Kasumi-1 (cell line): ENCODE measurements around the gene ABCC1.
A peak's percentile ranks its signal among the peaks of the same experiment; 100 is the strongest.

Experiments used
- DNase-seq, 2 experiments: peaks; one replicate each; lab custom pipeline; 2025; lab: John Stamatoyannopoulos, UW

The ABCC1 gene

DNA sequence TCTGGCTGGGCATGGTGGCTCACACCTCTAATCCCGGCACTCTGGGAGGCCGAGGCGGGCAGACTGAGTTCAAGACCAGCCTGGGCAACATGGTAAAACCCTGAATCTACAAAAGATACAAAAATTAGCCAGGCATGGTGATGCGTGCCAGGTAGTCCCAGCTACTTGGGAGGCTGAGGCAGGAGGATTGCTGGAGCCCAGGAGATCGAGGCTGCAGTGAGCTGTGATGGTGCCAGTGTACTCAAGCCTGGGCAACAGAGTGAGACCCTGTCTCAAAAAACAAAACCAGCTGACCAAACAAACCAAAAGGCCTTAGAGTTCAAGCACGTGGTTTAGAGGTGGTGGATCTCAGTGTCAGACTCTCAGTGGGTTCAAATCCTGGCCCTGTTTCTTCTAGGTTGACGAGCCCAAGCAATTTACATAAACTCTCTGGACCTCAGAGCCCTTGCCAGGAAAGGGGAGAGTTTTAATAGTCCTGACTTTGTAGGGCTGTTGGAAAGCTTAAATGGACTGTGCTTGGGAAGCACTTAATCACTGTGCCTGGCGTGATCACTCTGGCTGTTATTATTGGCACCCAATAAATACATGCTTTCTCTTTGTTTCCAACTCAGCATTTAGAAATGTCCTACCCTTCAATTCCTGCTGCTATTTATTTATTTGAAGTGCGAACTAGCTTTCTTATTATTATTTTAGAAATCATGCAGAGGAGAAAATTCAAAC lies 44.7 kb downstream of the ABCC1 start:
- no peak for DNase-seq

DNA sequence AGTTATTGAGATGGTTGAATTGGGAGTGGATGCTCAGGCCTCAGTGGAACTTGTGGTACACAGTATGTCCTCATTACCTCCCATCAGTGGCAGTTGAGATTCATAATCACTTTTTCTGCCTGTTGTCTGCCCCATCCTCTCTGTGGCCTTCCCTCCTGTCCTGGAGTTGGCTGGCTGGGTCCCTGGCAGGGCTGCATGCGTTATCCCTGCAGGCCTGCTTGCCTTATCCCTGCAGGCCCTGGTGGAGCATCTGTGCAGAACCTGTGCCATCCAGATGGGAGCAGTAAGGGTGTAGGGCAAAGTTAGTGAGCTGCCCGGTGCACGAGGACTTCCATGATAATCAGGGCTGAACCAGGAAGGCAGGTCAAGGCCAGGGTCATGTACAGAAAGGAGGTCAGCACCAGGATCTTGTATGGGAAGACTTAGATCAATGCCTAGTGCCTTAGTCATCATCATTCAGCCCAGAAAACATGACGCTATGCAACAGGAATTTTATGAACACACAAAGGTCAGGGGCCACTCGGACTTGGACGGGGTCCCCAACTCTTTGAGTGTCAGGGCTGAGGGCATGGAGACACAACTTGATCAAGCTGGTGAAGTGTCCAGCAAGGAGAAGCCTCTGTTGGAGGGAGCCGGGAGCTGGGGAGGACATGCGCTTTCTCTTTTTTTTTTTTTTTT lies 47.2 kb downstream of the ABCC1 start:
- no peak for DNase-seq

DNA sequence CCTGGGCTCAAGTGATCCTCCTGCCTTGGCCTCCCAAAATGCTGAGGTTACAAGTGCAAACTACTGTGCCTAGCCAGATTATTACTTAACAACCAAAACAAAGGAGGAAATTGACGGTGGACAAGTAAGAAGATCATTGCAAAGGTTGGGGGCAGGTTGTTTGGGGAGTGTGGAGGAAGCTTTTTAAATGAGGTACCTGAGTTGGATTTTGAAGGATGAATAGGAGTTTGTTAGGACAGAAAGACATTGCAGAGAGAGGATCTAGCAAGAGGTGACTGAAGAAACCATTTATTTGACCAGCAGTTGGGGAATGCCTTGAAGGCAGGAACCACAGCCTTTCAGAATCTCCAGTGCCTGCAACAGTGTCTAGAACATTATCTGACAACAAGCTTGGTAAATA lies 51.3 kb downstream of the ABCC1 start:
- no peak for DNase-seq

DNA sequence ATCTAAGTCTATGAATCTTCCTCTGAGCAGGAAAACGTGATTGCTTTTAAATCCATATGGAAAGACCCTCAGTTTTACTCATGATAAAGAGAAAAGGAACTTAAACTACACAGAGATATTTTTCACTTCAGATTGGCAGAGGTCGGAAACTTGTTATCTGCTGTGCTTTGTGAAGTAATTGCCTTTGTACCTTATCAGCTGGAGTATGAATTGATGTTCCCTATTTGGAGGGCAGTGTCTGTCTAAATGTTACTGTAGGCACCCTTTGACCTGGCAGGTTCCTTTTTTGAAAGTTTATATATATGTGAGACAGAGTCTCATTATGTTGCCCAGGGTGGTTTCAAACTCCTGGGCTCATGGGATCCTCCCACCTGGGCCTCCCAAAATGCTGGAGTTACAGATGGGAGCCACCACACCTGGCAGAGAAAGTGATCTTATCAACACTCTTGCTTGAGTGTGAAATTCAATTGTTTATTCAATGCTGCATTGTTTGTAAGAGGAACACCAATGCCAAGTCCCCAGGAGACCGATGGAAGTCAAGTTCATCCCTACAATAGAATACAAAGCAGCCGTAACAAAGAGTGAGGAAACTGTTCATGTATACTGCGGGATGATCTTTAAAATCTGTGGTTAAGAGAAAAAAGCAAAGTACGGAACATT lies 52.3 kb downstream of the ABCC1 start:
- DNase-seq, result no peak

DNA sequence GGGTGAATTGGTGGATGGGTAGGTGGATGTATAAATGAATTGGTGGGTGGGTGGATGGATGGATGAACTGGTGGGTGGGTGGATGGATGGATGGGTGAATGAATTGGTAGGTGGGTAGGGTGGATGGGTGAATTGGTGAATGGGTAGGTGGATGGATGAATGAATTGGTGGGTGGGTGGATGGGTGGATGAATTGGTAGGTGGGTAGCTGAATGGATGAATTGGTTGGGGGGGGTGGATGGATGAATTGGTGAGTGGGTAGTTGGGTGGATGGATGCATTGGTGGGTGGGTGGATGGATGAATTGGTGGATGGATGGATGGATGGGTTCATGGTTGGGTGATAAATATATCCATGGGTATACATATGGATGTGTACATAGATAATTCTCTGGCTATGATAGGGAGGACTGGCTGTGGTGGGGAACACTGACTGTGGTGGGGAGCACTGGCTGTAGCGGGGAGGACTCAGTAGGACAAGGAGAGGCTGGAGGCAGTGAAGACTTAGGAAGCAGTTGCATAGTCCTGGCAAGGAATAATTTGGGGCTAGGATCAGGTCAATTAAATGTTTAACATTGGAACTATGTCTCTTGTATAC lies 54.4 kb downstream of the ABCC1 start:
- no peak for DNase-seq

DNA sequence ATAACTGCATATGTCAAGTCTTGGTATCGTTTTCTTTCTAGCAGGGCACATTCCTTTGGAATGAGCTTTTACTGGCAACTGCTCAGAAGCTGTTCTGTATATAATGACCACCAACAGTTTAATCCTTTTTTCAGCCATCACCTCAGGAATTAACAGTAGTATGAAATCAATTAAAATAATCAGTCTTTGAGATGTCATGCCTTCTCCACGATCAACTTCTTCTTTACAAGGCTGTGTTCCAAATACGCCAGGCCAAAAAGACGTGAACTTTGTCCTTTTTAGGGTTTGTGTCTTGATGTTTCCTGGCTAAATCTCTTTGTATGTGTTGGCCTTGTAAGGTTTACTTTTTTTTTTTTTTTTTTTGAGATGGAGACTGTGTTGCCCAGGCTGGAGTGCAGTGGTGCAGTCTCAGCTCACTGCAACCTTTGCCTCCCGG lies 54.9 kb downstream of the ABCC1 start:
- no peak for DNase-seq

DNA sequence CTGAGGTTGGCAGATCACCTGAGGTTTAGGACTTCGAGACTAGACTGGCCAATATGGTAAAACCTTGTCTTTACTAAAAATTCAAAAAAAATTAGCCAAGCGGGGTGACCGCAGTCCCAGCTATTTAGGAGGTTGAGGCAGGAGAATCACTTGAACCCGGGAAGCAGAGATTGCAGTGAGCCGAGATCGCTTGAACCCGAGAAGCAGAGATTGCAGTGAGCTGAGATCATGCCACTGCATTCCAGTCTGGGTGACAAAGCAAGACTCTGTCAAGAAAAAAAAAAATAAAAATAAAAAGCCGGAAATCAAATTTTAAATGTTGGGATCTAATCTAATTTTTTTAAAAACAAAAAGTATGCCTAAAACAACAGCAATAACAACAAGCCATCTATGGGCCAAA lies 56.3 kb downstream of the ABCC1 start:
- DNase-seq, result no peak

DNA sequence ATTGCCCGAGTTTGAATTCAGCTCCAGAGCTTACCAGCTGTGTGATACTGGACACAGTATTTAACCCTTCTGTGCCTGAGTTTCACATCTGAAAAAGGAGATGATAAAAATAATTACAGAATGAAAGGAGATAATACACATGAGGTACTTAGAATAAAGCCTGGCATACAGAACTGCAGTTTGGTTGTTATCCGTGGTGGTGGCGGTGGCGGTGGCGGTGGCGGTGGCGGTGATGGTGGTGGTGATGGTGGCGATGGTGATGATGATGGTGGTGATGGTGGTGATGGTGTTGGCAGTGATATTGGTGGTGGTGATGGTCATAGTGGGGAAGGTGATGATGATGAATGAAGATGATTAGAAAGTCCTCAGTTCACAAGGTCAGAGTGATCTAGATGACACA lies 57.2 kb downstream of the ABCC1 start:
- DNase-seq, result no peak

DNA sequence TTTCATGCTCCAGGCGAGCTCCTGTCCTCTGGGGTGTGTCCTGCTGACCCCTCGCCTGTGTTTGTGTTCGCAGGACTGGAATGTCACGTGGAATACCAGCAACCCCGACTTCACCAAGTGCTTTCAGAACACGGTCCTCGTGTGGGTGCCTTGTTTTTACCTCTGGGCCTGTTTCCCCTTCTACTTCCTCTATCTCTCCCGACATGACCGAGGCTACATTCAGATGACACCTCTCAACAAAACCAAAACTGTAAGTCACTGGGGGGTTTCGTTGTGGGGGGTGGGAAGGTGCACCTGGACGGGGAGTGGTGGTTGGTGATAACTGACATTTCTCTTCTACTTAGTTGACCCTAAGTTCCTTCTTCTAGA lies 58.3 kb downstream of the ABCC1 start:
- DNase-seq, result peak; percentile 29 to 35

DNA sequence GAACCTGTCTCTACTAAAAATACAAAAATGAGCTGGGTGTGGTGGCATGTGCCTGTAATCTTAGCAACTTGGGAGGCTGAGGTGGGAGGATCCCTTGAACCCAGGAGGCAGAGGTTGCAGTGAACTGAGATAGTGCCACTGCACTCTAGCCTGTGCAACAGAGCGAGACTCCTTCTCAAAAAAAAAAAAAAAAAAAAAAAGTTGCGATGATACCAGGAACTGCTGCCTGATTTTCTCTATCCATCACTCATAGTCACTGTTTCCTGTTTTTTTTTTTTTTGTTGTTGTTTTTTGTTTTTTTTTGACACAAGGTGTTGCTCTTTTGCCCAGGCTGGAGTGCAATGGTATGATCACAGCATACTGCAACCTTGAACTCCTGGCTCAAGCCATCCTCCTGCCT lies 59.2 kb downstream of the ABCC1 start:
- DNase-seq, result no peak

DNA sequence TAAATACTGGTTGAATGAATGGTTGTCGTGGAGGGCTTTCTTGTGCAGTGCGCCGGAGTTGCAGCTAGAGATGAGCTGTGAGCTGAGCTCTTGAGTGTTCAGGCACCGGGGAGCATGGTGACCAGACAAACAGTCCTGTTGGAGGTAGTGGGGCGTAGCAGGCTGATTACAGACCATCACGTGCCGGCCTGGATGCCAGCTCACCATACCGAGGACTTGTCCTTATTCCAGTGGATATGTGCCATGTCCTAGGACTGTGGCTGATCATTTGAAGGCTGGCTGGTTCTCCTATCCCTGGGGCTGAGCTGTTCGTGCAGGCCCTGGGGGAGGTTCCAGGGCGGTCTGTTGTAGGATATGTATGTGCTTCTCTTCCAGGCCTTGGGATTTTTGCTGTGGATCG lies 60.0 kb downstream of the ABCC1 start:
- DNase-seq, result no peak

DNA sequence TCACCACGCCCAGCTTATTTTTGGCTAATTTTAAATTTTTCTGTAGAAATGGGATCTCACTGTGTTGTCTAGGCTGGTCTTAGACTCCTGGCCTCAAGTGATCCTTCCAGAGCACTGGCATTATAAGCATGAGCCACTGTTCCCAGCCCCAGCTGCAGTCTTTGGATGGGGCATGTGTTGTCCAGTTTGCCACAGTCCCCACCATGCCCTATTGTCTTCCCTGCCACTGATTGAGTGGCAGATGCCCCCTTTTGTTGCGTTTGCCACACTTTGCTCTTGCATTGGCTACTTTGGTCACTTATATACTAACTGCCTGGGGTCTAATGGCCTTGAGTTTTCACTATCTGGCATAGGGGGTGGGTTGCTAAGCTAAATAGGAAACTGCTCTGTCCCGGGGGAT lies 60.8 kb downstream of the ABCC1 start:
- DNase-seq, result no peak

DNA sequence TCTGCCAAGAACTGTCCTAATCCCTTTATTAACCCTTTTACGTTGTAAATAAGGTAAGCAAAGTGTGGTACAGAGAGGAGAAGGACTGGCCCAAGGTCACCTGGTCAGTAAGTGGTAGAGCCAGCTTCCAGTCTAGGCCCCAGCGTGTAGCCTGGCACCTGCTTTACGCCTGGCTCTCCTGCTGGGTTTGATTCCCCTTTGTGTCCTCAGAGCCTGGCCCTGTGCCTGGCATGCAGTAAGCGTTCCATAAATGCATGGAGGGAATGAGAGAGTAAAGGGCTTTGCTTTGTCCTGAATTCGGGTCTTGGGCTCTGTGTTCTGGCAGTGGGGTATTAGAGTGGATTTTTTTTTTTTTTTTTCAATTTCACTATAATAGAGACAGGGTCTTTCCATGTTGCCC lies 62.7 kb downstream of the ABCC1 start:
- DNase-seq, result no peak

DNA sequence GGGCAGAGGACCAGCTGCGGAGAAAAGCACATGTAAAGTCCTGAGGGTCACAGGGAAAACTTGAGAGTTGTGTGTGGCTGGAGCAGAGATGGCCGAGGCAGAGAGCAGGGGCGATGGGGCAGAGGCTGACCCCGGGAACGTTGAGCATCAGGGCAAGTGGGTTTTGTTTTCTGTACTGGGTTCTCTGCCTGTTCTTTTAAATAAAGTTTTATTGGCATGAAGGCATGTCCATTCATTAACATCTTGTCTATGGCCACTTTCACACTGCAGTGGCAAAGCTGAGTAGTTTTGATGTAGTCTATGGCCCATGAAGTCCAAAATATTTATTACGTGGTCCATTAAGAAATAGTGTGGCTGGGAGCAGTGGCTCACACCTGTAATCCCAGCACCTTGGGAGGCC lies 64.4 kb downstream of the ABCC1 start:
- no peak for DNase-seq

DNA sequence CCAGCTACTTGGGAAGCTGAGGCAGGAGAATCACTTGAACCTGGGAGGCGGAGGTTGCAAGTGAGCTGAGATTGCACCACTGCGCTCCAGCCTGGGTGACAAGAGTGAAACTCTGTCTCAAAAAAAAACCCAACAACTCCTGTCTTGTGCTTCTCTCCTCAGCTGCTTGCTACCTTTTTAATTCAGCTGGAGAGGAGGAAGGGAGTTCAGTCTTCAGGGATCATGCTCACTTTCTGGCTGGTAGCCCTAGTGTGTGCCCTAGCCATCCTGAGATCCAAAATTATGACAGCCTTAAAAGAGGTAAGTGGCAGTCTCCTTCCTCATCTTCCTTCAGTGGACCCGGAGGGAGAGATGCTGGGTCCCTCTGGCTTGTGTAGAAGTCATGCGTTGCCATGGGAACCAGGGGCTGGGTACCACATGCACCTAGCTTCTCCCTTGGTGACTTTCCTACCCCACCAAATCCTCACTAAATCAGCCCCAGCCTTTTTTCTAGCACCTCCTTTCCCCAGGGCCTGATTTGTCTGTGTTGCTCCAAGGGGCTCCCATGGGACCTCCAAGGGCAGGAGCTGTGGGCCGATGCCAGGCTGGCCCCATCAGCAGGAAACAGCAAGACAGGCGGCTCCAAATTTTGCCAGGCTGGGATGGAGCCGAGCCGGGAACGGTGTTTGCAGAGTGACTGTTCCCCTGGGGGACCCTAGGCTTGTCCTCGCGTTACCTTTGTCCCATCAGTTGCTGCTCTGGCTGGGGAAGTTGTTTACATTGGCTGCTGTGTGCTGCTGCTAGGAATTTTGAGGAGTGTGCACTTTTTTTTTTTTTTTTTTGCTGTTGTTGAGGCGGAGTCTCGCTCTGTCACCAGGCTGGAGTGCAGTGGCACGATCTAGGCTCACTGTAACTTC lies 65.2 kb downstream of the ABCC1 start:
- DNase-seq, result no peak

DNA sequence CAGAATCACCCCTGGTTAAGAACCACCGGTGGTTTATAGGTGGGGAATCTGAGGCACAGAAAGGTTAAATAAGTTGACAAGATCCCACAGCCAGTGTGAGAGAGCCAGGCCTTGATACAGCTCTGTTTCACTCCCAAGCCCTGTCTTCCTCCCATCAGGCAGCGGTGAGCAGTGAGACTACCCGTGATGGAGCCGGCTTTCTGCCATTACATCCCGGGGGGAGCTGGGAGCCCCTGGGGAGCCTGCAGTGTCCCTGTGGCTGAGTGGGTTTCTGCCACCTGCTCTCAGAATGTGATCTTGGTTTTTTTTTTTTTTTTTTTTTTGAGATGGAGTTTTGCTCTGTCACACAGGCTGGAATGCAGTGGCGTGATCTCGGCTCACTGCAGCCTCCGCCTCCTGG lies 66.4 kb downstream of the ABCC1 start:
- DNase-seq, result no peak

DNA sequence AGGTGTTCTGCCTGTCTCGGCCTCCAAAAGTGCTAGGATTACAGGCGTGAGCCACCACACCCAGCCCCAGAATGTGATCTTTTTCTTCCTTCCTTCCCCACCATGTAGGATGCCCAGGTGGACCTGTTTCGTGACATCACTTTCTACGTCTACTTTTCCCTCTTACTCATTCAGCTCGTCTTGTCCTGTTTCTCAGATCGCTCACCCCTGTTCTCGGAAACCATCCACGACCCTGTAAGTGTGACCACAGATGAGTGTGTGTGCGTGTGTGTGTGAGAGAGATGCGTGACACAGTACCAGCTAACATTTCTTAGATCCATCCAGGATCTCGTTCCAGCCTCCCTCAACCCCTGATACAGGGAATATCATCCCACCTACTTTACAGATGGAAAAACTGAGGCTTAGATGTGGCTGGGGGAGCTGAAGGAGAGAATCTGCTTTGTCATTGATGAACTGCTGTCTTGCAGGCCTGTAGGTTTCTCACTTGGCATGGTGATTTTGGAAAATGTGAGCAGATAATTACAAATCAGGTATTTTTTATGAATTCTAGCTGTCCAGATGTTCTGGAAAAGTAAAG lies 67.1 kb downstream of the ABCC1 start:
- no peak for DNase-seq

DNA sequence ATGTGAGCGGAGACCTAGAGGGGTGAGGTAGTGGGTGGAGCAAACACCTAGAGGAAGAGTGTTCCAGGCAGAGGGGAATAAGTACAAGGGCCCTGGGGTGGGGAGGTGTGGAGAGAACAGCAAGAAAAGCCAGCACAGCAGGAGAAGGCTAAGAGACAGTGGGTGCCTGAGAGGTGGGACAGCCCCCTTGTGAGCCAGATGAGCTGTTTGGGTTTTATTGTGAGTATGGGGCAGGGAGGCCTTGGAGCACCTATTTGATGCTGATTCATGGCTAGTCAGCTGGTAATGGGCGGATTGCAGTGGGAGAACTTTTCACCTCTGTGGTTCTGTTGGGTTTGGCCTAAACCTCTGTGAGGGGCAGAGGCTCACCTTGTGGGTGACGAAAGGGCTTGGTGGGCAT lies 68.4 kb downstream of the ABCC1 start:
- DNase-seq, result no peak

DNA sequence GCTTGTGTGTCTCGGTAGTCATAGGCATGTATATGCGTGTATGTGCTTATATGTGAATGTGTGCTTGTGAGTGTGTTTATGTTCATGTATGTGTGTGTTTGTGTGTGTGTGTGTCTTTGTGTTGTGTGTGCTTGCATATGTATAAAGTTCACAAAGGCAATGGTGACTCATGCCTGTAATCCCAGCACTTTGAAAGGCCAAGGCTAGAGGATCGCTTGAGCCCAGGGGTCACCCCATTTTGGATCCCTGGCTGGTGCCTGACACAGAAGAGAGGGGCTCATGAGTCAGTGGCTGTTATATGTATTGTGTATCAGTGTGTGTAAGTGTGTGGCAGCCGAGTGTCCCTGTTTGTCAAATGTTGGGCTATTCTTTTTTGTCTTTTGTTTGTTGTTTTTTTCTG lies 69.3 kb downstream of the ABCC1 start:
- DNase-seq, result no peak

DNA sequence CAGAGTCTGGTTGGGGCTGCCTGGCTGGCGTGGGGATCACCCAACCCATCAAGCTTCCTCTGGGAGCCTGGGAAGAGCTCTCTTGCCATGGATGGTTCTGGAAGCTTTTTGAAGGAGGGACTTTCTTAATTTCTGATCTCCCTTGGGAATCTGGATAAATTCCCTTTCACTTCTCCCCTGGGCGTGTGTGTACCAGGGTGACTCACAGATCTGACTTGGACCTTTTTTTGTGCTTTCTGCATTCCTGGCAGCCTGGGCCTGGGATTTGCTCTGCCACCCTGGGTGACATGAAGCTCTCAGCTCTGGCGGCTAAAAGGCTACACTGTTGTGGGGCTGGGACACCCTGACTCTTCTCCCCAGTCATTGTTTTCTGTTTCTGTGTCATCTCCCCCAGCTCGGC lies 70.1 kb downstream of the ABCC1 start:
- no peak for DNase-seq

DNA sequence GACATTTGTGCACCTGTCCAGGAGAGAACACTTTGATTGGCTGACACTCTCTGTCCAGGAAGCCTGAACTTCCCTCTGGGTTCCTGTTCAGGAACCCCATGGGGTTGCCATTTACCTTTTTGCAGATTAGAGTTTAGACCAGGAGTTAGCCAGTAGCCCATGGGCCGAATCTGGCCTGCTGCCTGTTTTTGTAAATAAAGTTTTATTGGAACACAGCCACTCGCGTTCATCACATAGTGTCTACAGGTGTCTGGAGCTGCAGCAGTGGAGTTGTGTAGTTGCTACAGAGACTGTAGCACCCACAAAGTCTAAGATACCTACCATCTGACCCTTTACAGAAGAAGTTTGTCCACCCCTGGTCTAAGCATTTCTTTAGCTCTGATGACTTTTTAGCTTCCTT lies 70.9 kb downstream of the ABCC1 start:
- DNase-seq, result no peak

DNA sequence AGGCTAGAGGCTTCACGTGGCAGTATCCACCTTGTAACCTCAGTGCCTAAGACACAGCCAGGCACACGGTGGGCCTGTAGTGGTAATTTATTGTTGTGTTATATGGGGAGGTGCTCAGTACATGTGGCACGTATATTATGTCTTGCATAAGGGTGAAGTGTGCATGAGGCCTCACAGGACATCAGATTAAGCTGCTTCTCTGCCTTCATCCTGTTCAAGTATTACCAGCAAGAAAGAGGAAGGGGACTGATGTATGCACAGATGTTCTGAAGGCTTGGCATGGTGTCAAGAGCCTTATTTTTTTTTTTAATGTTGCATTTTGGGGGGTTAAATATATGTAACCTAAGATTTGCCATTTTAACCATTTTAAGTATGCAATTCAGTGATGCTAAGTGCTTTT lies 71.6 kb downstream of the ABCC1 start:
- DNase-seq, result peak; percentile 59 to 69
